Measurements from ENCODE around the gene ANTKMT. TPM values are rescaled to one million over a fixed set of nuclear protein-coding genes. Genes with fewer than 3 reads are reported as not detected.

ANTKMT gene
- total and polyA plus RNA-seq, 10 donors: 28.6 to 77.2 (median 38.7) TPM

- intact Hi-C loops (cut with DNase I; ENCODE audit: low total_unique reads): no loop called here
- peaks cover 0 to 9% (median 0%) of the 10 kb centered on the region in 7 donors for H3K27me3 ChIP-seq (replicated peaks in 1 of 7)
- H3K9me3 ChIP-seq: peaks cover 0 to 6% (median 0%) of the 10 kb centered on the region in 8 donors
- DNase-seq: peak; percentile 73
- no peaks in the 10 kb centered on the region for H3K36me3 ChIP-seq
- peak overlapping the region in 4 of 8 donors; percentile 20 to 60 (median 46) for H3K27ac ChIP-seq
- no peak overlapping the region for H3K4me3 ChIP-seq
- no peak for TF ChIP-seq POLR2A (IDR thresholded peaks at IDR 0.05)
- TF ChIP-seq CTCF (IDR thresholded peaks at IDR 0.05 in 8 of 11, conservative IDR thresholded peaks at IDR 0.05 in 3 of 11): no peak
- no peak for TF ChIP-seq POLR2AphosphoS5 (IDR thresholded peaks at IDR 0.05)
- 12 to 21% (median 20%) methylated on average over 11 of the region's 11 CpGs for WGBS, 5 donors
- H3K4me1 ChIP-seq: peaks cover 0 to 12% (median 2%) of the 10 kb centered on the region in 6 donors
Observed at GRCh38 chr16:754656-755055, 33.7 kb downstream of the ANTKMT start.

DNA sequence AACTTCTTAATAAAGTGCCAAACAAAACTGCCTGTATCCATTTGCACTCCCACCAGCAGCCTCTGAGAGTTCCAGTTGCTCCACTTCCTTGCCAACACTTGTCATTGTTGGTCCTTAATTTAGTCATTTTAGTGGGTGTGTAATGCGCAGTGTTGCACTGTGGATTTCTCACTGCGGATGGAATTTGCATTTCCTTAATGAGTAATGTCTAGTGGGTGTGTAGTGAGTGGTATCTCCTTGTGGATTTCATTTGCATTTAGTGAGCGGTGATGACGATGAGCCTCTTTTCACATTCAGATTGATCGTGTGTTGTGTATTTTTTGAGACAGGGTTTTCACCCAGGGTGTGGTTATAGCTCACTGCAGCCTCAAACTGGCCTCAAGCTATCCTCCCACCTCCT, 35.5 kb downstream of the ANTKMT start:
- no peak overlapping the region for H3K27ac ChIP-seq
- H3K9me3 ChIP-seq: peaks cover 0 to 6% (median 0%) of the 10 kb centered on the region in 8 donors
- H3K4me1 ChIP-seq: peaks cover 0 to 12% (median 2%) of the 10 kb centered on the region in 6 donors
- intact Hi-C loops (cut with DNase I; ENCODE audit: low total_unique reads): no loop called here
- peaks cover 0 to 25% (median 0%) of the 10 kb centered on the region in 7 donors for H3K27me3 ChIP-seq (replicated peaks in 1 of 7)
- no peaks in the 10 kb centered on the region for H3K36me3 ChIP-seq
- 89 to 94% (median 92%) methylated on average over 5 of the region's 5 CpGs for WGBS, 5 donors
- no peak overlapping the region for H3K4me3 ChIP-seq
- TF ChIP-seq POLR2A (IDR thresholded peaks at IDR 0.05): no peak
- TF ChIP-seq POLR2AphosphoS5 (IDR thresholded peaks at IDR 0.05): no peak
- TF ChIP-seq CTCF (IDR thresholded peaks at IDR 0.05 in 8 of 11, conservative IDR thresholded peaks at IDR 0.05 in 3 of 11): no peak
- DNase-seq: no peak

GRCh38 chr16:759110-759910, 38.4 kb downstream of the ANTKMT start:
- Histone ChIP-seq H3K4me1 (peaks cover 0 to 10% (median 2%) of the 10 kb centered on the region in 6 donors), H3K36me3 (no peaks in the 10 kb centered on the region), H3K27ac (no peak overlapping the region), H3K27me3 (replicated peaks in 1 of 7) (peaks cover 0 to 49% (median 14%) of the 10 kb centered on the region in 7 donors), H3K4me3 (no peak overlapping the region), H3K9me3 (peaks cover 0 to 6% (median 0%) of the 10 kb centered on the region in 8 donors)
- intact Hi-C loops (cut with DNase I; ENCODE audit: low total_unique reads): no loop called here
- no peak for DNase-seq
- TF ChIP-seq CTCF (IDR thresholded peaks at IDR 0.05 in 8 of 11, conservative IDR thresholded peaks at IDR 0.05 in 3 of 11): no peak
- no peak for TF ChIP-seq POLR2A (IDR thresholded peaks at IDR 0.05)
- TF ChIP-seq POLR2AphosphoS5 (IDR thresholded peaks at IDR 0.05): no peak
- 86 to 91% (median 90%) methylated on average over 33 to 34 of the region's 34 CpGs for WGBS, 5 donors

GRCh38 chr16:760065-760464, 39.1 kb downstream of the ANTKMT start:
- peaks cover 0 to 6% (median 0%) of the 10 kb centered on the region in 8 donors for H3K9me3 ChIP-seq
- TF ChIP-seq POLR2AphosphoS5 (IDR thresholded peaks at IDR 0.05): no peak
- no peaks in the 10 kb centered on the region for H3K36me3 ChIP-seq
- no peak overlapping the region for H3K27ac ChIP-seq
- no peak overlapping the region for H3K4me3 ChIP-seq
- peaks cover 0 to 57% (median 14%) of the 10 kb centered on the region in 7 donors for H3K27me3 ChIP-seq (replicated peaks in 1 of 7)
- no peak for DNase-seq
- intact Hi-C loops (cut with DNase I; ENCODE audit: low total_unique reads): no loop called here
- WGBS, 5 donors: 79 to 100% (median 83%) methylated on average over 1 to 15 of the region's 15 CpGs
- H3K4me1 ChIP-seq: peaks cover 0 to 3% (median 0%) of the 10 kb centered on the region in 6 donors
